ENCODE results near the gene ADAM12.

The ADAM12 gene

GRCh38 chr10:126140746-126141273 is 247.5 kb downstream of the ADAM12 start:
- DNase-seq (ENCODE audit: low read depth) = no peak

DNA sequence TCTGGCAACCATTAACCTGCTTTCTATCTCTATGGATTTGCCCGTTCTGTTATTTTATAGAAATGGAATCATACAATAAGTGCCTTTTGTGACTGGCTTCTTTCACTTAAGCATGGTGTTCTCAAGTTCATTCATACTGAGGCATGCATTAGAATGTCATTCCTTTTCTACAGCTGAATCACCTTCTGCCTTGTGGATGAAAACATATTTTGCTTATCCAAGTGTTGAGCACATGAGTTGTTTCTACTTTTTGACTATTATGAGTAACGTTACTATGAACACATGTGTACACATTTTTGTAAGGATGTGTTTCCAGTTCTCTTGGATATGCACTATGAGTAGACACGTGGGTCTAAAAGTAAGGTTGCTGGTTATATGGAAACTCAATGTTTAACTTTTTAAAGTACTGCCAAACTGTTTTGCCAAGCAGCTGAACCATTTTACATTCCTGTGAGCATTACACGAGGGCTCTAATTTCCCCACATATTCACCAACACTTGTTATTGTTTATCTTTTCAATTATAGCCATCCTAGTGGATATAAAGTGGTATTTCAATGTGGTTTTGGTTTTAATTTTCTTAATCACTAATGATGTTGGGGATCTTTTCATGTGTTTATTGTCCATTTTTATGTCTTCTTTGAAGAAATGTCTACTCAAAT is 250.6 kb downstream of the ADAM12 start:
- no peak for DNase-seq (ENCODE audit: low read depth)

GRCh38 chr10:126135941-126136595 is 252.2 kb downstream of the ADAM12 start:
- DNase-seq (ENCODE audit: low read depth) = no peak

GRCh38 chr10:126135177-126135576 is 253.1 kb downstream of the ADAM12 start:
- no peak for DNase-seq (ENCODE audit: low read depth)

DNA sequence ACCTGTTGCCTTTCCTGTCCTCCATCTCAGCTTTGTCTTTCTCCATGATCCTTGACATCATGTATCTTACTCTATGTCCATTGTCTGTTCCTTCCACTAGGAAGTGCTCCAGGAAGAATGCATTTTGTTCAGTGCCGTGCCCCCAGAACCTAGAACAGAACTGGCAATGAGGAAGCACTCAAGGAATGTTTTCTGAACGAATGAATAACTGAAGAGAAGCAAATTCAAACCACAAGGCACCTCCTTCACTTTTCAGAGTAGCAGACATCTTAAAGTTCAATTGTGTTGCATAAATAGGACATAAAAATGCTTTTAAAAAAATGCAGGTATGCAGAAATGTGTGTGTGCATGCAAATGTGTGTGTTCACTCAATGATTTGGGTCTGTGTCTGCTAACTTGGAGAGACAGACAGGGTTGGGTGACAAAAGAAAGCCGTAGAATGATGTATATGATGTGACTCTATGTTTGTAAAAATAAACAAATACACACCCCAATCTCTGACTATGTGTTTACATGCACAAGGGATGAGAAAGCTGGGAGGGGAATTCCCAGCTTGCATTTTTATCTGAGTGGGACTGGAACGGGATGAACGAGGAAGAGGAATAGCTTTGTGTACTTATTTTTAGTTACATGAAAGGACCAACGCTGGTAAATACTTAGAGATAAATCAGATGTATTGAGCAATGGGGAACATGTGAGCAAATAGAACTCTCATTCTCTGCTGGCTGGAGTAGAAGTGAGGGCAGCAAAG is 254.2 kb downstream of the ADAM12 start:
- DNase-seq (ENCODE audit: low read depth) = peak; percentile 67

DNA sequence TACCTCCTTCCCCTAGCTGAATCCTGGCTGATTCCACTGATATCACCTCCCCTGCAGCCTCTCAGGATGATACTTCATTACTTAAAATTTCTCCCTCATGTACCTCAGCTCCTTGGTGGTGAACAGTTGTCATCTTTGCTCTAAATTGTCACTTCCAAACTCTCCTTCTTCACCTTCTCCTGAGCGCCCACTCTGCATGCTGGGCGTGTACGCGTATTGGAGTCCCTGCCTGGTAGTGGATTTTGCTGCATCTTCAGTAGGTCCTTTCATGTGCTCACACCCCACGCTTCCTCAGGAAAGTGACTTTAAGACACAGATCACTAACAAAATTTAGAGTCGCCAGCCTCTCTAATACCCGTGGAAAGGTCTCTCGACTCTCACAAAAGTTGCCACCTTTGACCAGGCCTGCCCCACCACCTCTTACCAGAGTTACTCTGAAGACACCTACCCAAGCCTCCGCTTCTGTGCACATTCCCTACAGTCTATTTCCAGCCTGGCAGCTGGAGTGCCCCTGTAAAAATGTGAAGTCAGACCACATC is 255.1 kb downstream of the ADAM12 start:
- DNase-seq (ENCODE audit: low read depth) = no peak

DNA sequence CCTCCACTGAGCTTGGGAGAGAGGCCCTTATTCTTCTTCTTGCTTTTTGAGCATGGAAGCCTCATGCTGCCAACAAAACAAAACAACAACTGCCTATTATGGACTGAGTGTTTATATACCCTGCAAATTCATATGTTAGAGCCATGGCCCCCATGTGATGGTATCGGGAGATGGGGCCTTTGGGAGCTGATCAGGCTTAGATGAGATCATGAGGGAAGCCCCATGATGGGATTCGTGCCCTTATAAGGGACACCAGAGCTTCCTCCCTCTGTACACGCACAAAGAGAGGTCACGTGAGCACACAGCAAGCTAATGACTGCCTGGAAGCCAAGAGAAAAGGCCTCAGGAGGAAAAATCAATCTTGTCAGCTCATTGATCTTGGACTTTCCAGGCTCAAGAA is 256.9 kb downstream of the ADAM12 start:
- DNase-seq (ENCODE audit: low read depth) = no peak

DNA sequence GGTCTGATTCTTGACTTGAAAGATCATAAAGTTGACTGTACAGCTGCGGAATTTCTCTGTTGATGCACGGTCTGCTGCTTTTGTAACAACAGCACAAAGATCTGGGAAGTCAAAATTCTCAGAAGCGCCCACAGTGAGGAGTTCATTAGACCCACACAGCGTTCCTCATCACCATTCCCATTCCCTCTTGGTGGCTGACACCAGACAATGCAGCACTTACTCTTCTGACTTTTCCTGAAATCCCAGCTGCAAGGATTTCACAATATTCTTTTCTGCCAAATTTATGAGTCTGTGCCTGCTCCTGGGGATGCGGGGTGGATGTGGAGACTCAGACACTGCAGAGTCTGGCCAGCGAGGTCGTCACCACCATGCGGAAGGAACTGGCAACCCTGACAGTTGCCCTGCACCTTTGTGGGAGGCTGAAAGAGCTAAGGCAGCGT is 258.0 kb downstream of the ADAM12 start:
- DNase-seq (ENCODE audit: low read depth) = peak; percentile 52

DNA sequence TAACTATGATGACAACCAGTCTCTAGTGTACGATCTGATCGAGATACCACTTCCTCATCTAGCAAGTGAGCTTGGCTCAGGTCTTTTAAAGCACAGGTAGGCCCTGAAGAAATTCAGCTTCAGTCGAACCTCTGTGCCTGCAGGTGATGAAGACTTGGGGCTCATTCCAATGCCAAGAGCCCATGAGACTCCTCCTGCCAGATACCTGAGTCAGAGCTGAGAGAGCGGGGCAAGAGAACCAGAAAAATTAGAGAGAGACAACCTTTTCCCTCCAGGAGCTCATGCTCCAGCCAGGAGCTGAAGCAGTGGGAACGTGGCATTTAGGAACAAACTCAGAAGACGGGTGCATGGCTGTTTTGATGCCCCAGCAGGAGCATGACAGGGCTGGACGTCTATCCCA is 259.3 kb downstream of the ADAM12 start:
- DNase-seq (ENCODE audit: low read depth) = no peak

GRCh38 chr10:126128581-126128980 is 259.7 kb downstream of the ADAM12 start:
- no peak for DNase-seq (ENCODE audit: low read depth)

- no peak for DNase-seq (ENCODE audit: low read depth)
Measured at GRCh38 chr10:126127481-126128029, 260.7 kb downstream of the ADAM12 start.

DNA sequence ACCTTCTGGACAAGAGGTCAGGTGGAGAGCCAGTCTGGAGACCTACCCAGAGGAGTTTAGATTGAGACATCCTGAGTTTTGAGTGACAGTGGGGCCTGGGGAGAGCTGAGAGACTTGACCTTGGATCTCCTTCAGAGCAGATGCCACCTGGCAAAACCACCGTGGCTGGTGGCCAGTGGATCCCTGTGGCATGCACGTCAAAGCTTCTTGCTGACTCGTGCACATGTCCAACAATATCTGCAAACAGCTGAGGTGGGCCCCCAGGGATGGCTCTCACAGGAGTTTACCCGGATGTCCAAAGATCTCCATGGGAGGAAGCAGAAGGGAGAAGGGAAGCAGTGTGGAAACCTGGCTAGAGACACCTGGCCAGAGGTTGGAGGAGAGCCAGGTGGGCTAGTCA is 261.4 kb downstream of the ADAM12 start:
- DNase-seq (ENCODE audit: low read depth) = no peak

DNA sequence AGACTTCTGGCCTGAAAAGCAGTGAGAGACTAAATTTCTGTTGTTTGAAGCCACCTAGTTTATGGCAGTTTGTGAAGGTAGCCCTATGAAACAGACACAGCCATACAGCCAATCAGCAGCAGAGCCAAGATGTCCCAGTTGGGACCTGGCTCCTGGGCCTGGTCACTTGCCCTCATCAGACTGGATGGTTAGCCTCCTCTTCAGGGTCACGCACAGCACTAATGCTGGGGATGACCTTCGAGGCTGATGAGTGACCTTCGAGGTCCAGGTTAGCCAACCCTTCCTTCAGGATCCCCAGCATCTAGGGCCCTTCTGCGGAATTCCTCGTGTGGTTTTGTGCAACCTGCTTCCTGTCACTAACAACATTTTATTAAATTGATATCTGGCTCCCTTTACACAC is 262.3 kb downstream of the ADAM12 start:
- no peak for DNase-seq (ENCODE audit: low read depth)

- no peak for DNase-seq (ENCODE audit: low read depth)
Measured at GRCh38 chr10:126124668-126125349, 263.5 kb downstream of the ADAM12 start.

- no peak for DNase-seq (ENCODE audit: low read depth)
Measured at GRCh38 chr10:126124046-126124445, 264.2 kb downstream of the ADAM12 start.

- DNase-seq (ENCODE audit: low read depth) = no peak
Measured at GRCh38 chr10:126123466-126123865, 264.8 kb downstream of the ADAM12 start.

- DNase-seq (ENCODE audit: low read depth) = no peak
Measured at GRCh38 chr10:126122881-126123280, 265.4 kb downstream of the ADAM12 start.

GRCh38 chr10:126119599-126119998 is 268.7 kb downstream of the ADAM12 start:
- no peak for DNase-seq (ENCODE audit: low read depth)

GRCh38 chr10:126118476-126118875 is 269.8 kb downstream of the ADAM12 start:
- DNase-seq (ENCODE audit: low read depth) = no peak

- no peak for DNase-seq (ENCODE audit: low read depth)
Measured at GRCh38 chr10:126117196-126117595, 271.1 kb downstream of the ADAM12 start.

DNA sequence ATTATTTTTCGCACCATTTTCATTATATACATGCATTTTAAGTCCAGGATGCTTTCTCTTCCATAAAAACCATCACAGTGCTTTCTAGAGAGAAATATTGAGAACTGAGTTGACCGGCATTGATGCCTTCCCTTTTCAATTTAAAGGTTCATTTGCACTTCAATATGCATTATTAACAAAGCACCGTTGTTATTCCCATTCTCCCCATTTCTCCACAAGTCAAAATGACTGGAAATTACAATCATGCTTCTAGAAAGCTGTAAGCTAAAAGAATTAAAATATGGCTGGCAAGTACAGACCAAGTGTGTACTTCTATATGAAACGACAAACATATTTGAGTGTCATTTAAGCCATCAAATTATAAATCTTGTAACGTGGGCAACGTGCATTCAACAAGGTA is 272.4 kb downstream of the ADAM12 start:
- no peak for DNase-seq (ENCODE audit: low read depth)
